GM18951 (cell line): ENCODE data around the gene TTC19.
A peak's percentile ranks its signal among the peaks of the same experiment; 100 is the strongest.

Experiments used
- POLR2A ChIP-seq: IDR thresholded peaks from 4 replicates; pipeline ENCODE4 v1.6.1; 2011; ENCODE audit warnings: mild to moderate bottlenecking; ENCODE audit not compliant: insufficient read length, insufficient read depth; ENCODE audit errors: extremely low read depth
- in situ Hi-C: fragments of 300-500 bp; cut with MboI; formaldehyde crosslinking; loops from one replicate; pipeline ENCODE4 v1.12.0; 2022; ENCODE audit warnings: low sequenced_read_pairs, mixed read lengths, inconsistent platforms; ENCODE audit not compliant: unreplicated experiment

TTC19 gene

GRCh38 chr17:15999141-15999973 lies at the start of gene TTC19, which contains the start of gene ZSWIM7:
TSS of gene TTC19 (plus strand) at chr17:15999824. CDS start at chr17:15999849, 25 bp downstream.
TSS of gene ZSWIM7 (minus strand) at chr17:15999704. CDS start at chr17:15999594, 110 bp downstream.
- TF ChIP-seq POLR2A: peak; percentile 98
- in situ Hi-C loops: loop anchor here (10.0 kb wide), 1 partner anchor 165 kb away; no protein-coding TSS in a partner anchor

- TF ChIP-seq POLR2A: no peak
- in situ Hi-C loops: no loop called here
Measured at GRCh38 chr17:15951368-15952047, 48.1 kb upstream of the TTC19 start.

- in situ Hi-C loops: no loop called here
Measured at GRCh38 chr17:15952048-15952532, 47.5 kb upstream of the TTC19 start.

GRCh38 chr17:15952916-15953790 lies 46.5 kb upstream of the TTC19 start:
- in situ Hi-C loops: no loop called here
- no peak for TF ChIP-seq POLR2A

More at GRCh38 chr17:15952048-15952532, 47.5 kb upstream of the TTC19 start:
- TF ChIP-seq POLR2A: no peak

GRCh38 chr17:15954222-15954621 lies 45.4 kb upstream of the TTC19 start:
- in situ Hi-C loops: no loop called here
- no peak for TF ChIP-seq POLR2A

- TF ChIP-seq POLR2A: no peak
- in situ Hi-C loops: no loop called here
Measured at GRCh38 chr17:15955793-15956541, 43.7 kb upstream of the TTC19 start.

- no peak for TF ChIP-seq POLR2A
- in situ Hi-C loops: no loop called here
Measured at GRCh38 chr17:15957206-15957605, 42.4 kb upstream of the TTC19 start.

GRCh38 chr17:15957608-15958307 lies 41.9 kb upstream of the TTC19 start:
- in situ Hi-C loops: no loop called here
- TF ChIP-seq POLR2A: no peak

- TF ChIP-seq POLR2A: no peak
- in situ Hi-C loops: no loop called here
Measured at GRCh38 chr17:15958484-15958854, 41.2 kb upstream of the TTC19 start.

- TF ChIP-seq POLR2A: no peak
- in situ Hi-C loops: no loop called here
Measured at GRCh38 chr17:15963670-15964110, 35.9 kb upstream of the TTC19 start.

- in situ Hi-C loops: no loop called here
- TF ChIP-seq POLR2A: no peak
Measured at GRCh38 chr17:15965528-15965927, 34.1 kb upstream of the TTC19 start.
